Astrocyte of the spinal cord (primary cell): ENCODE data around the gene MT3.
"Not testable (repeated sequence)": the region's sequence is repeated elsewhere in the genome, so short reads cannot be mapped to it uniquely, and the experiment has no call there.

ENCODE experiments used
- DNase-seq: peaks from one replicate; pipeline ENCODE4 v3.0.0; 2011; ENCODE audit warnings: low read depth, low spot score
- H3K4me3 ChIP-seq: 2 replicates; pipeline ENCODE4 v1.5.1; 2011; ENCODE audit warnings: low read depth, mild to moderate bottlenecking, low read length, moderate library complexity
- CTCF ChIP-seq: IDR thresholded peaks from 2 replicates; pipeline ENCODE4 v1.5.1; 2012; ENCODE audit warnings: low read depth, mild to moderate bottlenecking, low read length, inconsistent platforms
- in situ Hi-C: cut with HindIII; loops from 2 replicates; pipeline ENCODE4 v1.10.0; 2017; ENCODE audit warnings: low sequenced_read_pairs

Gene MT3

GRCh38 chr16:56614549-56614991 lies 25.2 kb downstream of the MT3 start:
- H3K4me3 ChIP-seq, result no peak overlapping the region
- in situ Hi-C loops, result no loop called here
- TF ChIP-seq CTCF, result no peak
- peak; percentile 80 for DNase-seq

DNA sequence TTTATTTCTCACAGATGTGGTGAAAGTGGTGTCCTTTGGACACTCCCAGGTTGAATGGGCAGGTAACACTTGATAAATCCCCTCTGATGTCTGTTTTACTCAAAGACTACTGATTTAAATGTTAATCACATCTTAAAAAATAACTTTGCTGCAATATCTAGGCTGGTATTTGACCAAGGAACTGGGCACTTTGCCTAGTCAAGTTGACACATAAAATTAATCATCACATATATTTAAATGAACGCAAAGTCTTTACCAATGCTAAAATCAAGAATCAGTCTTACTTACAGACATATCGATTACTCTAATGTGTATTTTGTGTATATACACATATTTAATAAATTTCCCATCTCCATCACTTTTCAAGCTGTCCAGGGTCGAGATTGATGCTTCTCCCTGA lies 26.0 kb downstream of the MT3 start:
- no peak overlapping the region for H3K4me3 ChIP-seq
- DNase-seq, result no peak
- in situ Hi-C loops, result no loop called here
- TF ChIP-seq CTCF, result no peak

- no peak for TF ChIP-seq CTCF
- DNase-seq, result no peak
- peak overlapping the region; percentile 8 for H3K4me3 ChIP-seq
- in situ Hi-C loops, result no loop called here
These were observed 27.4 kb downstream of the MT3 start for GRCh38 chr16:56616608-56617211.

- H3K4me3 ChIP-seq, result peak overlapping the region; percentile 8
- TF ChIP-seq CTCF, result no peak
- DNase-seq, result peak; percentile 62
- in situ Hi-C loops, result no loop called here
These were observed 28.1 kb downstream of the MT3 start for GRCh38 chr16:56617212-56618085.

DNA sequence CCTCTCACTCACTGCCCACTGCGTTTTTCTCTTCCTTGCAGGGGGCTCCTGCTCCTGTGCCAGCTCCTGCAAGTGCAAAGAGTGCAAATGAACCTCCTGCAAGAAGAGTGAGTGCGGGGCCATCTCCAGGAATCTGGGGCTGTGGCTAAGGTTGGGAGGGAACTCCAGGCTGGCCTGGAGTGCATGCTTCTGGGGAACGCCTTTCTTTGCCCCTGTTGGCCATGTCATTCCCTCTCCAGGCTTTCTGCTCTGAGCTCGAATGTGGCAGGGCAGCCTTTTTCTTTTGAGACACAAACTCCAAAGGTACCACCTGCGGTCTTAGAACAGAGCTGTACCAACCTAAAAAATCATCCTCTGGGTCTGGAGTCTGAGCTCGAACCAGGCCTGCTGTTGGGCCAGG lies 28.8 kb downstream of the MT3 start:
- DNase-seq, result no peak
- TF ChIP-seq CTCF, result no peak
- in situ Hi-C loops, result no loop called here
- no peak overlapping the region for H3K4me3 ChIP-seq

- in situ Hi-C loops, result no loop called here
These were observed 31.1 kb downstream of the MT3 start for GRCh38 chr16:56620339-56620897.

GRCh38 chr16:56621665-56622445 lies 32.5 kb downstream of the MT3 start:
- in situ Hi-C loops, H3K4me3 ChIP-seq, DNase-seq: not testable (repeated sequence)

More at GRCh38 chr16:56620339-56620897, 31.1 kb downstream of the MT3 start:
- no peak for DNase-seq
- no peak for TF ChIP-seq CTCF
- no peak overlapping the region for H3K4me3 ChIP-seq

DNA sequence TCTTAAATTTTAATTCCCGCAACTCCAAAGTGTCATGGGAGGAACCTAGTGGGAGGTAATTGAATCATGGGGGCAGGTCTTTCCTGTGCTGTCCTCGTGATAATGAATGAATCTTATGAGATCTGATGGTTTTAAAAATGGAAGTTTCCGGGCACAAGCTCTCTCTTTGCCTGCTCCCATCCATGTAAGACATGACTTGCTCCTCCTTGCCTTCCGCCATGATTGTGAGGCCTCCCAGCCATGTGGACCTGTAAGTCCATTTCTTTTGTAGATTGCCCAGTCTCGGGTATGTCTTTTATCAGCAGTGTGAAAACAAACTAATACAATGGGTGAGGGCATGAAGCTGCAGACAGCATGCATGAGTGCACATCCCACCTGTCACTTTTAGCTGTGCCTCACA lies 33.9 kb downstream of the MT3 start:
- H3K4me3 ChIP-seq, in situ Hi-C loops, DNase-seq: not testable (repeated sequence)
